Right forelimb (tissue), 1 donor: Measurements from ENCODE around the gene PDX1.

Source experiments
- DNase-seq: peaks from one replicate; pipeline ENCODE4 v3.0.0-alpha.2; 2018

PDX1 gene

GRCh38 chr13:27970382-27971235 lies 50.8 kb downstream of the PDX1 start:
- DNase-seq = no peak

- DNase-seq = no peak
These were observed 51.4 kb downstream of the PDX1 start for GRCh38 chr13:27971236-27971645.

- no peak for DNase-seq
These were observed 52.1 kb downstream of the PDX1 start for GRCh38 chr13:27971776-27972477.

GRCh38 chr13:27972478-27972820 lies 52.6 kb downstream of the PDX1 start:
- DNase-seq = no peak

GRCh38 chr13:27973291-27973690 lies 53.5 kb downstream of the PDX1 start:
- no peak for DNase-seq

- DNase-seq = no peak
These were observed 54.3 kb downstream of the PDX1 start for GRCh38 chr13:27973961-27974662.
